HepG2 (cell line): Measurements from ENCODE around the gene TM2D3. TPM values are rescaled to one million over a fixed set of nuclear protein-coding genes. Genes with fewer than 3 reads are reported as not detected.
A peak's percentile ranks its signal among the peaks of the same experiment; 100 is the strongest.

Source experiments
- DMAP1 ChIP-seq: IDR thresholded peaks from 2 replicates; pipeline ENCODE4 v1.6.1; 2016
- GABPB1 ChIP-seq: IDR thresholded peaks from 2 replicates; pipeline ENCODE4 v1.6.1; 2016; ENCODE audit warnings: mild to moderate bottlenecking, missing genetic modification reagents, moderate library complexity, missing compliant biosample characterization
- HNF4A ChIP-seq: sonication (generic); formaldehyde crosslinking; IDR thresholded peaks from 2 replicates; pipeline ENCODE4 v1.4.0; 2020; ENCODE audit warnings: missing genetic modification reagents
- PHF8 ChIP-seq: sonication (generic); formaldehyde crosslinking; IDR thresholded peaks from 2 replicates; pipeline ENCODE4 v1.5.0; 2020; ENCODE audit warnings: missing genetic modification reagents
- SAP130 ChIP-seq: IDR thresholded peaks from 2 replicates; pipeline ENCODE4 v1.6.1; 2016; ENCODE audit warnings: low read depth
- SP5 ChIP-seq: IDR thresholded peaks from 2 replicates; pipeline ENCODE4 v1.6.1; 2016; ENCODE audit warnings: low read depth, borderline replicate concordance
- THAP9 ChIP-seq: sonication (generic); formaldehyde crosslinking; IDR thresholded peaks from 2 replicates; pipeline ENCODE4; 2020; ENCODE audit warnings: missing genetic modification reagents, mild to moderate bottlenecking, borderline replicate concordance
- YY1 ChIP-seq: IDR thresholded peaks from 2 replicates; pipeline ENCODE4 v1.6.1; 2011; ENCODE audit warnings: low read length, low read depth, moderate library complexity, mild to moderate bottlenecking; ENCODE audit not compliant: insufficient read depth, insufficient replicate concordance
- ZFX ChIP-seq: sonication (generic); formaldehyde crosslinking; IDR thresholded peaks from 2 replicates; pipeline ENCODE4 v1.4.0; 2020; ENCODE audit warnings: mild to moderate bottlenecking, low read depth, missing genetic modification reagents, moderate library complexity
- polyA plus RNA-seq, 8 experiments: library from polyadenylated mRNA; depleted of rRNA in 3 of 8; stranded (reverse) in 7 of 8; unstranded in 1 of 8; fragments of >200 nt; fragmentation: Illumina TruSeq in 4 of 8; extraction: Trizol in 4 of 8; gene quantifications; 2 replicates each; pipeline versions ENCODE4 v1.2.1 to v1.2.3, GENCODE V29; 2011 to 2016; ENCODE audit warnings: low read depth in 4 of 8, missing spikeins in 1 of 8, mixed read lengths in 1 of 8; ENCODE audit not compliant: insufficient read depth in 1 of 8
- total RNA-seq, 5 experiments: library from RNA; depleted of rRNA; stranded (reverse); fragments of >200 nt; fragmentation: Illumina TruSeq; extraction: Trizol; gene quantifications; 2 replicates each; pipeline ENCODE4 v1.2.3, GENCODE V29; 2016; ENCODE audit warnings: low read depth in 1 of 5
- TF ChIP-seq, protein P1 (sequence below): sonication (generic); formaldehyde crosslinking; IDR thresholded peaks from 2 replicates; pipeline ENCODE4 v1.4.0; 2020; ENCODE audit warnings: missing genetic modification reagents
- TF ChIP-seq, protein P2 (sequence below): IDR thresholded peaks from 2 replicates; pipeline ENCODE4 v1.6.1; 2016; ENCODE audit warnings: mild to moderate bottlenecking
- TF ChIP-seq, protein P3 (sequence below): IDR thresholded peaks from 2 replicates; pipeline ENCODE4 v1.6.1; 2016; ENCODE audit warnings: missing genetic modification reagents, missing compliant biosample characterization

TM2D3 gene
- total and polyA plus RNA-seq, 2 of the 13 experiments (the other 11 are each of a cell fraction or from before 2014, with no cell fraction given), result 31.1 to 72.7 TPM

GRCh38 chr15:101626729-101627128 is 25.5 kb downstream of the TM2D3 start (continued):
- TF ChIP-seq THAP9 (CRISPR knock-in tag), result 0 out of 2 replicates have a peak, but pooled peaks have one; percentile 21
- TF ChIP-seq PHF8, result peak; percentile 46
- TF ChIP-seq, protein P1, sequence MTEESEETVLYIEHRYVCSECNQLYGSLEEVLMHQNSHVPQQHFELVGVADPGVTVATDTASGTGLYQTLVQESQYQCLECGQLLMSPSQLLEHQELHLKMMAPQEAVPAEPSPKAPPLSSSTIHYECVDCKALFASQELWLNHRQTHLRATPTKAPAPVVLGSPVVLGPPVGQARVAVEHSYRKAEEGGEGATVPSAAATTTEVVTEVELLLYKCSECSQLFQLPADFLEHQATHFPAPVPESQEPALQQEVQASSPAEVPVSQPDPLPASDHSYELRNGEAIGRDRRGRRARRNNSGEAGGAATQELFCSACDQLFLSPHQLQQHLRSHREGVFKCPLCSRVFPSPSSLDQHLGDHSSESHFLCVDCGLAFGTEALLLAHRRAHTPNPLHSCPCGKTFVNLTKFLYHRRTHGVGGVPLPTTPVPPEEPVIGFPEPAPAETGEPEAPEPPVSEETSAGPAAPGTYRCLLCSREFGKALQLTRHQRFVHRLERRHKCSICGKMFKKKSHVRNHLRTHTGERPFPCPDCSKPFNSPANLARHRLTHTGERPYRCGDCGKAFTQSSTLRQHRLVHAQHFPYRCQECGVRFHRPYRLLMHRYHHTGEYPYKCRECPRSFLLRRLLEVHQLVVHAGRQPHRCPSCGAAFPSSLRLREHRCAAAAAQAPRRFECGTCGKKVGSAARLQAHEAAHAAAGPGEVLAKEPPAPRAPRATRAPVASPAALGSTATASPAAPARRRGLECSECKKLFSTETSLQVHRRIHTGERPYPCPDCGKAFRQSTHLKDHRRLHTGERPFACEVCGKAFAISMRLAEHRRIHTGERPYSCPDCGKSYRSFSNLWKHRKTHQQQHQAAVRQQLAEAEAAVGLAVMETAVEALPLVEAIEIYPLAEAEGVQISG (CRISPR knock-in tag), result peak; percentile 29; the same call in 1 of the 2 replicates
- TF ChIP-seq, protein P2, sequence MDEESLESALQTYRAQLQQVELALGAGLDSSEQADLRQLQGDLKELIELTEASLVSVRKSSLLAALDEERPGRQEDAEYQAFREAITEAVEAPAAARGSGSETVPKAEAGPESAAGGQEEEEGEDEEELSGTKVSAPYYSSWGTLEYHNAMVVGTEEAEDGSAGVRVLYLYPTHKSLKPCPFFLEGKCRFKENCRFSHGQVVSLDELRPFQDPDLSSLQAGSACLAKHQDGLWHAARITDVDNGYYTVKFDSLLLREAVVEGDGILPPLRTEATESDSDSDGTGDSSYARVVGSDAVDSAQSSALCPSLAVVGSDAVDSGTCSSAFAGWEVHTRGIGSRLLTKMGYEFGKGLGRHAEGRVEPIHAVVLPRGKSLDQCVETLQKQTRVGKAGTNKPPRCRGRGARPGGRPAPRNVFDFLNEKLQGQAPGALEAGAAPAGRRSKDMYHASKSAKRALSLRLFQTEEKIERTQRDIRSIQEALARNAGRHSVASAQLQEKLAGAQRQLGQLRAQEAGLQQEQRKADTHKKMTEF, result peak; percentile 46; the same call in 1 of the 2 replicates
- 0 out of 2 replicates have a peak, but pooled peaks have one; percentile 50 for TF ChIP-seq SP5 (CRISPR knock-in tag)
- TF ChIP-seq YY1, result peak; percentile 11
- TF ChIP-seq DMAP1 (CRISPR knock-in tag), result 0 out of 2 replicates have a peak, but pooled peaks have one; percentile 41
- TF ChIP-seq, protein P3, sequence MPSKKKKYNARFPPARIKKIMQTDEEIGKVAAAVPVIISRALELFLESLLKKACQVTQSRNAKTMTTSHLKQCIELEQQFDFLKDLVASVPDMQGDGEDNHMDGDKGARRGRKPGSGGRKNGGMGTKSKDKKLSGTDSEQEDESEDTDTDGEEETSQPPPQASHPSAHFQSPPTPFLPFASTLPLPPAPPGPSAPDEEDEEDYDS (CRISPR knock-in tag), result peak; percentile 37; the same call in 1 of the 2 replicates
- 0 out of 2 replicates have a peak, but pooled peaks have one; percentile 14 for TF ChIP-seq GABPB1
- 0 out of 2 replicates have a peak, but pooled peaks have one; percentile 17 for TF ChIP-seq HNF4A
- peak; percentile 47; the same call in 1 of the 2 replicates for TF ChIP-seq ZFX (CRISPR knock-in tag)
- TF ChIP-seq SAP130, result peak; percentile 61
